ACC112 (cell line): ENCODE results near the gene BMPR1A.

Source experiments
- H2AFZ ChIP-seq: fragments of 200-600 bp; sonication (generic); one replicate; pipeline ENCODE4 v1.6.0; 2017; ENCODE audit warnings: antibody characterized with exemption, low read length; ENCODE audit not compliant: unreplicated experiment
- H3K27ac ChIP-seq: fragments of 200-600 bp; sonication (generic); 2 replicates; pipeline ENCODE4 v1.5.1; 2014; ENCODE audit warnings: low read depth, mild to moderate bottlenecking, antibody characterized with exemption, low read length, moderate library complexity
- H3K27me3 ChIP-seq: fragments of 200-600 bp; sonication (generic); 2 replicates; pipeline ENCODE4 v1.6.1; 2014; ENCODE audit warnings: mild to moderate bottlenecking, antibody characterized with exemption, low read length, moderate library complexity, mixed read lengths; ENCODE audit not compliant: insufficient read depth
- H3K36me3 ChIP-seq: fragments of 200-600 bp; sonication (generic); 2 replicates; pipeline ENCODE4 v1.6.1; 2016; ENCODE audit warnings: mild to moderate bottlenecking, antibody characterized with exemption, low read length, moderate library complexity, mixed read lengths; ENCODE audit not compliant: insufficient read depth
- H3K4me1 ChIP-seq: fragments of 200-600 bp; sonication (generic); one replicate; pipeline ENCODE4 v1.6.1; 2016; ENCODE audit warnings: low read length, mixed read lengths; ENCODE audit not compliant: insufficient read depth, unreplicated experiment, control insufficient read depth
- H3K4me3 ChIP-seq: fragments of 200-600 bp; sonication (generic); 2 replicates; pipeline ENCODE4 v1.5.1; 2014; ENCODE audit warnings: mild to moderate bottlenecking, low read depth, low read length
- H3K79me2 ChIP-seq: fragments of 200-600 bp; sonication (generic); one replicate; pipeline ENCODE4 v1.6.0; 2016; ENCODE audit warnings: low read length; ENCODE audit not compliant: control insufficient read depth, unreplicated experiment, insufficient read depth

BMPR1A gene

GRCh38 chr10:86802473-86803108, 46.2 kb downstream of the BMPR1A start:
- no peak overlapping the region for H3K27ac ChIP-seq
- peaks cover 14% of the 10 kb centered on the region for H3K4me1 ChIP-seq
- H3K27me3 ChIP-seq, result no peaks in the 10 kb centered on the region
- H3K36me3 ChIP-seq, result no peaks in the 10 kb centered on the region
- no peak overlapping the region for H2AFZ ChIP-seq
- no peak overlapping the region for H3K4me3 ChIP-seq
- H3K79me2 ChIP-seq, result peaks cover 33% of the 10 kb centered on the region

GRCh38 chr10:86803156-86803555, 46.7 kb downstream of the BMPR1A start:
- Histone ChIP-seq H3K4me3 (no peak overlapping the region), H3K27ac (no peak overlapping the region), H3K36me3 (no peaks in the 10 kb centered on the region), H2AFZ (no peak overlapping the region), H3K27me3 (no peaks in the 10 kb centered on the region), H3K79me2 (peaks cover 35% of the 10 kb centered on the region), H3K4me1 (peaks cover 11% of the 10 kb centered on the region)

- Histone ChIP-seq H3K4me3 (no peak overlapping the region), H3K4me1 (no peaks in the 10 kb centered on the region), H3K27ac (no peak overlapping the region), H3K79me2 (peaks cover 23% of the 10 kb centered on the region), H2AFZ (no peak overlapping the region), H3K36me3 (no peaks in the 10 kb centered on the region), H3K27me3 (no peaks in the 10 kb centered on the region)
Measured at GRCh38 chr10:86804805-86805204, 48.4 kb downstream of the BMPR1A start.

GRCh38 chr10:86813101-86813500, 56.7 kb downstream of the BMPR1A start:
- H3K4me3 ChIP-seq, result no peak overlapping the region
- no peak overlapping the region for H3K27ac ChIP-seq
- peaks cover 58% of the 10 kb centered on the region for H3K79me2 ChIP-seq
- no peaks in the 10 kb centered on the region for H3K27me3 ChIP-seq
- no peak overlapping the region for H2AFZ ChIP-seq
- H3K4me1 ChIP-seq, result peaks cover 22% of the 10 kb centered on the region
- no peaks in the 10 kb centered on the region for H3K36me3 ChIP-seq

GRCh38 chr10:86813982-86814381, 57.6 kb downstream of the BMPR1A start:
- Histone ChIP-seq H3K27me3 (no peaks in the 10 kb centered on the region), H2AFZ (no peak overlapping the region), H3K79me2 (peaks cover 62% of the 10 kb centered on the region), H3K36me3 (no peaks in the 10 kb centered on the region), H3K4me3 (peak overlapping the region; percentile 33), H3K4me1 (peaks cover 22% of the 10 kb centered on the region), H3K27ac (no peak overlapping the region)

- H3K27ac ChIP-seq, result no peak overlapping the region
- H3K27me3 ChIP-seq, result no peaks in the 10 kb centered on the region
- peaks cover 68% of the 10 kb centered on the region for H3K79me2 ChIP-seq
- H3K4me3 ChIP-seq, result peak overlapping the region; percentile 33
- H3K36me3 ChIP-seq, result no peaks in the 10 kb centered on the region
- H2AFZ ChIP-seq, result no peak overlapping the region
- H3K4me1 ChIP-seq, result peaks cover 22% of the 10 kb centered on the region
Measured at GRCh38 chr10:86815035-86815617, 58.7 kb downstream of the BMPR1A start.

- peaks cover 22% of the 10 kb centered on the region for H3K4me1 ChIP-seq
- H3K36me3 ChIP-seq, result no peaks in the 10 kb centered on the region
- H3K79me2 ChIP-seq, result peaks cover 63% of the 10 kb centered on the region
- no peak overlapping the region for H3K27ac ChIP-seq
- H2AFZ ChIP-seq, result no peak overlapping the region
- H3K4me3 ChIP-seq, result no peak overlapping the region
- no peaks in the 10 kb centered on the region for H3K27me3 ChIP-seq
Measured at GRCh38 chr10:86815640-86816039, 59.2 kb downstream of the BMPR1A start.

- Histone ChIP-seq H3K79me2 (peaks cover 63% of the 10 kb centered on the region), H2AFZ (no peak overlapping the region), H3K36me3 (no peaks in the 10 kb centered on the region), H3K4me1 (peaks cover 30% of the 10 kb centered on the region), H3K27me3 (no peaks in the 10 kb centered on the region), H3K4me3 (no peak overlapping the region), H3K27ac (no peak overlapping the region)
Measured at GRCh38 chr10:86817246-86817645, 60.8 kb downstream of the BMPR1A start.

- Histone ChIP-seq H3K79me2 (peaks cover 57% of the 10 kb centered on the region), H3K36me3 (no peaks in the 10 kb centered on the region)
Measured at GRCh38 chr10:86819567-86819966, 63.1 kb downstream of the BMPR1A start.

GRCh38 chr10:86820509-86820908, 64.1 kb downstream of the BMPR1A start:
- no peaks in the 10 kb centered on the region for H3K27me3 ChIP-seq
- H3K4me1 ChIP-seq, result peaks cover 10% of the 10 kb centered on the region
- H3K36me3 ChIP-seq, result no peaks in the 10 kb centered on the region
- H2AFZ ChIP-seq, result no peak overlapping the region
- no peak overlapping the region for H3K4me3 ChIP-seq
- peaks cover 47% of the 10 kb centered on the region for H3K79me2 ChIP-seq
- H3K27ac ChIP-seq, result no peak overlapping the region

More at GRCh38 chr10:86819567-86819966, 63.1 kb downstream of the BMPR1A start:
- H3K27me3 ChIP-seq, result no peaks in the 10 kb centered on the region
- H2AFZ ChIP-seq, result no peak overlapping the region
- H3K4me1 ChIP-seq, result peaks cover 19% of the 10 kb centered on the region
- H3K4me3 ChIP-seq, result no peak overlapping the region
- H3K27ac ChIP-seq, result no peak overlapping the region

GRCh38 chr10:86821388-86821999, 65.1 kb downstream of the BMPR1A start:
- Histone ChIP-seq H3K4me1 (peaks cover 9% of the 10 kb centered on the region), H3K79me2 (peaks cover 39% of the 10 kb centered on the region), H3K36me3 (no peaks in the 10 kb centered on the region), H3K4me3 (no peak overlapping the region), H3K27ac (no peak overlapping the region), H2AFZ (no peak overlapping the region), H3K27me3 (no peaks in the 10 kb centered on the region)
